ENCODE data around the gene CDK14. TPM values are rescaled to one million over a fixed set of nuclear protein-coding genes. Genes with fewer than 3 reads are reported as not detected.
"Not testable (repeated sequence)": the region's sequence is repeated elsewhere in the genome, so short reads cannot be mapped to it uniquely, and the experiment has no call there.

Gene CDK14
- total RNA-seq, 1 donor from 2014 or later: 79.4 TPM

DNA sequence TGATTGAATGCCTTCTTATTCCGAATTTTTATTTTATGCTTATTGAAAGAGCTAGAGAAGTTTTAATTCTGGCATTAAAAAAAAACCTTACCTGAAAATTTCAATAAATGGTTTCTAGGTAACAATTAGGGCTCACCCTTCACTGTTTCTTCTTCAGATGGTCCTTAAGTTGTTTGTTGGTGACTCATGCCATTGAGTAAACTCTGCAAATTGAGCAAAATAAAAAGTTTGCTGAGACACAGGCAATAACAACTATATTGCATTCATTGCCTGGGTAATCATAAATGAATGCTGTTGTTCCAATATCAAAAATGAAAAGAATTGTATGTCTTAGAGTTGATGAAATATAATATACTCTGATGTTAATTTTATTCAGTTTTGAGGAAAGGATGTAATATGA, 300.3 kb downstream of the CDK14 start:
- intact Hi-C loops (cut with DNase I): no loop called here
- ATAC-seq (no peak), DNase-seq (ENCODE audit: low spot score) (no peak)

DNA sequence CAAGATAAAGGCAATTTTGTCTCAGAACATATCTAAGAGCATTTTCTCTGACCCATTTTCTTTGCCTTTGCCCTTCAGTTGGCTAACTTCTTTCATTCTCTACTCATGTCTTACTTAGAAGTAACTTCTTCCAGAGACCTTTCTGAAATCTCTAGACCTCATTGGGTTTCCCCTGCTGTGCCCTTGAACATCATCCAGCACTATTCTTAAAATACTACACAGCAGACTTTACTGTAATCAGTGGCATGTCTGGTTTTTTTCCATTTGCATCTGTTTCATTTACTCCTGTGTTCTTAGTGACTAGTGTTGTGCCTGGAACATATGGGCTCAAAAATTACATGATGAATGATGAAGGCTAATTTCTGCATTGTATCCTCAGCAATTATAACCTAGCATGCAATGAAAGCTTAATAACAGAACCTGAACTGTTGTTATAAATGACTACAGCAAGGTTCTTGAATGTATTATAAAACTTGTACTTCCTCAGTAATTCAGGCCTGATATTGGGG, 301.9 kb downstream of the CDK14 start:
- intact Hi-C loops (cut with DNase I): no loop called here
- DNase-seq (ENCODE audit: low spot score): no peak
- ATAC-seq: no peak

DNA sequence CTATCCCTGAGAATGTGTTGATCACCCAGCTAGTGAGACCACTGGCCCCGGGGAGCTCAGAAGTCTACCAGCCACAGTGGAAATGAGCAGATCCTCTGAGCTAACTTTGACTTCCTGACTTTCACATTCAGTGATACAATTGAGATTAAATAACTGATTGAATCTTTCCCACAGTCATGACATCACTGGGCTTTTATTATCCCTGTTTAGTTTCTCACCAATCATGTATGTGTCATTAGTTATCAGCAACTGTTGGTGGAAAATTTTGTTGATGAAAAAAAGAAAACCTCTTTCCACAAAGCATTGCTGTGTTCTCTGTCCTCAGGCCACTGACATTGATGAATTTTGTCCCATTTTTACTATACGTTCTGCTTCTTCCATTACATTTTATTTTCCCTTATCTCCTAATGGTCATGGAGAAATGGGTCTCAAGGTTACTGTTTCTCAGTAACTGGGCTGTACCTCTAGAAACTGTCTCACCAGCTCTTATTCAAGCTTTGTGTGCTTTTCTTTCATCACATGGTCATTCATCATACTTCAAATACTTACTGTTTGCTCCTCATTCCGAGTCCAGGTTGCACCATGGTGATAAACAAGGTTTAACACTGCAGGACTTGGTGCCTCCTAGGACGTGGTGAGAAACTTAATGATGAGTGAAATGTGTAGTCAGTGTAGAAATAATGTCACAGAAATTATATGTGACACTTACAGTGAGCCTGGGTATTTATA, 304.7 kb downstream of the CDK14 start:
- intact Hi-C loops (cut with DNase I): no loop called here
- ATAC-seq (no peak), DNase-seq (ENCODE audit: low spot score) (no peak)

DNA sequence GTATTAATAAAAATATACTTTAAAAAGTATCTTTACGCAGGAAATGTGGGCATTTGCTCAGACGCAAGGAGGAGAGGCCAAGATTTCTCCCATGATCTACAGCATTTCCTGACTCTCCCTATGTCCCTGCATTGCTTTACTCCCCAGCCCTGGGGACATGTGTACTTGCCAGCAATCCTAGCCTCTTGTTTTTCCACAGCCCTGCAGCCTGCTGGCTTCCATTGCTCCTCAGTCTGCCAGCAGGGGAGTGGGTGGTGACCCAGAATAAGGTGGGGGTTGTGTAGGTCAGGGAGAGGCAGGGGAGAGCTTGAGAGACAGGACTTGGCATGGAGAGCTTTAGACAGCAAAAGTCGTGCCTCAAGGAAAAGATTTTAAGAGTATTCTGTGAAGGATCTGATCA, 307.7 kb downstream of the CDK14 start:
- no peak for ATAC-seq
- no peak for DNase-seq (ENCODE audit: low spot score)
- intact Hi-C loops (cut with DNase I): no loop called here

DNA sequence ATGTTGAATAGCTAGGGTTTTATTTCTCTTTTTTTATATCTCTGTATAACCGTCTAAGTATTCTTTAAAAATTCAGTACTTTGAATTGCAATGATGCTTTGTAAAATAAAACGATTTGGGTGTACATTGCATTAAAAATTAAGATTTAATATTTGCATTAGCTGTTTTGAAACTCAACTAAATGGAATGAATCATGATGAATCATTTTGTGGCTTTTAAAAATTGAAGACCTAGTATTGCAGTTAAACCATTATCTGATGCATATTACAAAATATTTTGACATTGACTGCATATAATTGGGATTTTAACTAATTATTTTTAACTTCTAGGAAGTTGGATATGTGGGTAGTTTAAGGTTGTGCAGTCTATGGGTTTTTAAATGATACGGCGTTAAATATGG, 314.0 kb downstream of the CDK14 start:
- intact Hi-C loops (cut with DNase I): no loop called here
- ATAC-seq: no peak
- no peak for DNase-seq (ENCODE audit: low spot score)

DNA sequence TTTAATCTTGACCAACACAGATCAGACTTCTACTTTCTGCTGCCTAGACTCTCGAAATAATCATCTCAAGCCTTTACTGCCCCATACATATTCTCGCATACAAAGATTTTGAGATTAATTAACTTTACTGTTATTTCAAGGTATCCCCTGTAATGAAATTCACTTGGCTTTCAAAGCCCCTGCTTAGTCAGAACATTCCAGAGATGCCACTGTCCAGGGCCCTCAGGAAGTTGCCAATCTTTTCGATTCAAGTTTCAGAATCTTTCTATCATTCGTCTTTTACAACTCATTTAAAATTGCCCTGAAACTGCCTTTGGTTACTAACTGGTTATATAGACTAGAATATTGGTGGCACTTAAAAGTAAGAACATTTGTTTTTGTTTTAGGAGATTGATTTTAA, 320.2 kb downstream of the CDK14 start:
- intact Hi-C loops (cut with DNase I): no loop called here
- ATAC-seq: no peak
- no peak for DNase-seq (ENCODE audit: low spot score)

DNA sequence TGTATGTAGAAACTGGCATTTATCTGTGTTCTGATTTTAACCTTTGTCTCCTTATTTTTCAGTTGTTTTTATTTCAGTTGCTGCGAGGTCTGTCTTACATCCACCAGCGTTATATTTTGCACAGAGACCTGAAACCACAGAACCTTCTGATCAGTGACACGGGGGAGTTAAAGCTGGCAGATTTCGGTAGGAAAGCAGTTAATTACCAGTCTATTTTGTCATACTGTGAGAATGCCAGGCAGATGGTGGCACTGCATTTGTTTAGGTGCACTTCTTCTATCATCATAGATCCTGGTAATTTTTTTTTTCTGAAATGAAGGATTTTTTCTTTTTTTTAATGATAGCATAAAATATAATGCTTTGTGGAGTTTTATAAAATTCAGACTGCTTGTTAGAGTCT, 321.4 kb downstream of the CDK14 start:
- ATAC-seq: no peak
- no peak for DNase-seq (ENCODE audit: low spot score)
- intact Hi-C loops (cut with DNase I): no loop called here

DNA sequence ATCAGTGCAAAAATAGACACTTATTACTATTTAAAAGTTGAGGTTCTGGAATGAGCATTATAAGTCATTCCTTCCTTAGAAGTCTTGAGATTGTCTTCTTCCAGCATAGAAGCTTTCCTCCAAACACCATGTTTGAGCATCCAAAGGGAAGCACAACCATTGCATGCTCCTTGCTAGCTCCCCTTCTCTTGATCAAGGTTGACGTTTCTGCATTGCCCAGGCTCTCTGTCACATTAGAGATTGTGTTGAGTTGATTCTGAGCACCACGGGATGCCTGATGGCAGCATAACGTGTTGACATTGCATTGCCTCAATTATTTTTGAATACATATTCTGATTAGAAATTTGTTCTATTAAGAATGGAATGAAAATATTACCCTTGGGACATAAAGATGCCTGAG, 322.2 kb downstream of the CDK14 start:
- intact Hi-C loops (cut with DNase I): no loop called here
- DNase-seq (ENCODE audit: low spot score) (no peak), ATAC-seq (no peak)

DNA sequence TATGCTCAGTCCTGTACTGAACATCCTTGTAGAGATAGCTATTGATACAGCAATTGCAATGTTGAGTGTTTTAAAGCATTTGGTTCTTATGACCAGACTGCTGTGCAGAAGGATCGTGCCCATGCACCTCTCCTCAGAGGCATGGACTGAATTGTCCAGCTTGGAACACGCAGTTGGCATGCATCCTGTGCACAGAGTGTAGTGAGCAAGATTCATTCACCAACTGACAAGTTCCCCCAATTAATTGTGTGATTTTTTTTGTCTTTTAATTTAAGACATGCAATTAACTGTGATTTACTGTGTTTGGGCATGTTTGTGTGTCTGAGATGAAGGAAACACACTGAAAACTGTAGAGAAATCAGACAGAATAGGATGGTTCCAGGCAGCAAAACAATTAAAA, 323.7 kb downstream of the CDK14 start:
- DNase-seq (ENCODE audit: low spot score) (no peak), ATAC-seq (no peak)
- intact Hi-C loops (cut with DNase I): no loop called here

DNA sequence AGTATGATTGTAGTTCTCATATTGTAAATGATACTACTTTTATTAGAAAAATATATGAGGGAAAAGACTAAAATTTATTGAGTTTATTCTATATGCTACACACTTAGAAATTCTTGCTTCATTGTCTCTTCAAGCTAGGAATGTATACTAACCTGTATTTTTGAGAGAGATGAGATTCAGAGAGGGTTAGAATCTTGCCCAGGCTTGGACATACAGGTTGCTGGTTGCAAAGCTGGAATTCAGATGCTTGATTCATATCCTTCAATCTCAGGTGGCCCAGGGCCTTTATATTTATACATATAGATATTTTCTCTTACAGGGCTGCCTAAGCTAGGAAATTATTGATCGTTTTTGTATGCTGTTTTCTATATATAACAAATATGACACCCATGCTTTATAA, 324.2 kb downstream of the CDK14 start:
- no peak for DNase-seq (ENCODE audit: low spot score)
- no peak for ATAC-seq
- intact Hi-C loops (cut with DNase I): no loop called here

DNA sequence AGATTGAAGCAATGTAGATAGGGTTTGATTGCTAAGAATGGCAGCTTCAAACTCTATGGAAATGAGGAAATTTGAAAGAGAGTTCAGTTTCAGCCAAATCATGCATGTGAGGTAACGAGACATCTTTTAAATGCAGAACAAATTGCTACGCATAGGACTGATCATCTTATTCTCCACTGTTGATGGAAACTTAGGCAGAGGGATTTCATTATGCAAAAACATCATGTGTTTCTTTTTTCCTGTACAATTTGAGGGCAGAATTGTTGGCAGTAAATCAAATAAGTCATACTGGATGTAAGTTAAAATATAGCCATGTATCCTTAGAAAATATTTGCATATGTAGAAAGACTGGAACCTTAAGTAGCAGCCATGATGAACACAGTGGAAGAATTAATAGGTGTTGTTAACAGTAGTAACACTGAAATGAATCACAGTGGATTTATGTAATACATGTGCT, 327.4 kb downstream of the CDK14 start:
- no peak for ATAC-seq
- intact Hi-C loops (cut with DNase I): no loop called here
- DNase-seq (ENCODE audit: low spot score): no peak

DNA sequence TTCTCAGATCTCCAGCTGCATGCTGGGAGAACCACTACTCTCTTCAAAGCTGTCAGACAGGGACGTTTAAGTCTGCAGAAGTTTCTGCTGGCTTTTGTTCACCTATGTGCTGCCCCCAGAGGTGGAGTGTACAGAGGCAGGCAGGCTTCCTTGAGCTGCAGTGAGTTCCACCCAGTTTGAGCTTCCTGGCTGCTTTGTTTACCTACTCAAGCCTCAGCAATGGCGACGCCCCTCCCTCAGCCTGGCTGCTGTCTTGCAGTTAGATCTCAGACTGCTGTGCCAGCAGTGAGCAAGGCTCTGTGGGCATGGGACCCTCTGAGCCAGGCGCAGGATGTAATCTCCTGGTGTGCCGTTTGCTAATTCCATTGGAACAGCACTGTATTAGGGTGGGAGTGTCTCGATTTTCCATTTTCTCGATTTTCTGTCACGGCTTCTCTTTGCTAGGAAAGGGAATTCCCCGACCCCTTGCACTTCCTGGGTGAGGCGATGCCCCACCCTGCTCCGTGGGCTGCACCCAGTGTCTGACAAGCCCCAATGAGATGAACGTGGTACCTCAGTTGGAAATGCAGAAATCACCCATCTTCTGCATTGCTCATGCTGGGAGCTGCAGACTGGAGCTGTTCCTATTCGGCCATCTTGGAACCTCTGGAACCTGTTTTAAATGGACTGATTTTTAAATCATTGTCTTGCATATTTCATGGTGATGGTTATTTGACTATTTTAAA, 332.7 kb downstream of the CDK14 start:
- intact Hi-C loops (cut with DNase I); DNase-seq (ENCODE audit: low spot score); ATAC-seq: not testable (repeated sequence)

DNA sequence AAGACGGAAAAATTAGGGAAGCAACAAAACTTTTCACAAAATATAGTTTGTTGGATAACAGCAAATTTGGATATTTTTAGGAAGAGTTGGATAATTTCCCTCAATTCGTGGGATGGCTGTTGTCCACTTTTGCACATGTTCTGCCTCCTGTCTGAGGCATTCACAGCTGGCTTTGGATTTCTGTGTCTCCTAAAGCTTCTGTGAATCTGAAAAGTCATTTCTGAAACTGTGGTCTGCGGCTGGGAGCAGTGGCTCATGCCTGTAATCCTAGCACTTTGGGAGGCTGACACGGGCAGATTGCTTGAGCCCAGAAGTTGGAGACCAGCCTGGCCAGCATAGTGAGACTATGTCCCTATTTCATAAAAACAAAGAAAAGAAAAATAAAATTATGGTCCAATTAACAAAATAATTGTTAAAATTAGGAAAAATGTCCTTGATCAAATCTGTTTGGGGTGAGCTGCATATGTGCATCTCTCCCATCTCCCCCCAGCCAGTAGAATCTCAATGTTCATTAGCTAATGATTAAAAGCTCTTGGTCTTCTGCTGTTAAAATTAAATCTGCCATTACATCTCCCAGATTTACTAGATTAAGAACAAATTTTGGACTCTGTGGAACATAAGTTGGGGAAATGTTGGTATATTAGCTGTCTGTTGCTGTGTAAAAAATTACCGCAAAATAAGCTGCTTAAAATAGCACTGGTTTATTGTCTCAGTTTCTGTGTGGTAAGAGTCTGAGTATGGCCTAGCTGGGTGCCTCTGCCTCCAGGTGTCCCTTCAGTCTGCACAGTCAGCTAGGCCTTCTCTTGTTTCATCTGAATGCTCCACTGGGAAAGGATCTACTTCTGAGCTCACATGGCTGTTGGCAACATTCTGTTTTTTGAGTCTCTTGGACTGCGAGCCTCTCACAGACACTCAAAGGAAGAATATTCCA, 336.1 kb downstream of the CDK14 start:
- ATAC-seq (peak; percentile 83), DNase-seq (ENCODE audit: low spot score) (no peak)
- intact Hi-C loops (cut with DNase I): no loop called here

DNA sequence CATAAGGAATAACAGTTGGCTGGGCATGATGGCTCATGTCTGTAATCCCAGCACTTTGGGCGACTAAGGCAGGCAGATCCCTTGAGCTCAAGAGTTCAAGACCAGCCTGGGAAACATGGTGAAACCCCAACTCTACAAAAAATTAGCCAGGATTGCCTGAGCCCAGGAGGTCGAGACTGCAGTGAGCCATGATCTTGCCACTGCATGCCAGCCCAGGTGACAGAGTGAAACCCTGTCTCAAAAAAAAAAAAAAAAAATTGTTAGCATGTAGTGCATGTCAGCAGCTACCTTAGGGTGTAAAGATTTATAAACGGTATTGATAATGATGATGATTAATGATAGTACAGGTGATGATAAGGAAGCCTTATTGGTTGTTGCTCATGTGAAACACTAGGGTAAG, 336.9 kb downstream of the CDK14 start:
- DNase-seq (ENCODE audit: low spot score) (no peak), ATAC-seq (no peak)
- intact Hi-C loops (cut with DNase I): no loop called here

DNA sequence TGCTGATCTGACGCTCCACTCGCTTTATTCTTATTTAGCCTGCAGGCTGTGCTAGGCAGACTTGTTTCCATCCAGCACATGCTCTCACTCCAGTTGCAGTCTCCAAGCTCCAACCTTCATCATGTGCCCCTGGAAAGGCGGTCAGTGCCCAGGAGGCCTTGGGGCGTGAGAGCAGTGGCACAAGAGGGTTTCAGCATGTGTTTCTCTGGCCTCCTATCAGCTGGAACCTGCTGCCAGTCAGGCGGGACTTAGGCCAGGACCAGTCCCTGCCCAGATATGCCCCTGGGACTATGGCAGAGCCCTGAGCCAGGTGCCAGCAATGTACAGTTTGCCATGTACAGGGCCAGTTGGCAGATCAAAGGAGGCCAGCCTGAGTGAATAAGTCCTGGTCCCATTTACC, 337.9 kb downstream of the CDK14 start:
- no peak for DNase-seq (ENCODE audit: low spot score)
- intact Hi-C loops (cut with DNase I): no loop called here

DNA sequence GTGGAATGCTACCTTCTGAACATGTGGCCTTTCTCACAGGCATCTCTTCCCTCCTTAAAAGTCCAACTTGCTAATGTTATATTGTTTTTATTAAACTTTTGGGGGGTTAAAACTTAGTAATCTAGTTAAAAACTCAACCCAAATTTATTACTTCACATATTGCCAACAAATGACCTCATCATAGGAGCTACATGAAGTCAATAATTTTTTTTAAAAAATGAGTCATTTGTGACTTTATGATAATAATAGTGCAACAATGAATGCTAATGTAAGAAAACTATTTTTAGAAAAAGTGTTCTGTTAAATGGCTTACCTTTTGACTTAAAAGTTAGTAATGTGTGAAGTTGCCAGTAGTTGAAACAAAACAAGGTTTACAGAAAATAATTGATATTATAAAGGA, 342.2 kb downstream of the CDK14 start:
- intact Hi-C loops (cut with DNase I): no loop called here
- ATAC-seq (no peak), DNase-seq (ENCODE audit: low spot score) (no peak)

More for the DNA sequence above, 337.9 kb downstream of the CDK14 start:
- ATAC-seq: peak; percentile 66

DNA sequence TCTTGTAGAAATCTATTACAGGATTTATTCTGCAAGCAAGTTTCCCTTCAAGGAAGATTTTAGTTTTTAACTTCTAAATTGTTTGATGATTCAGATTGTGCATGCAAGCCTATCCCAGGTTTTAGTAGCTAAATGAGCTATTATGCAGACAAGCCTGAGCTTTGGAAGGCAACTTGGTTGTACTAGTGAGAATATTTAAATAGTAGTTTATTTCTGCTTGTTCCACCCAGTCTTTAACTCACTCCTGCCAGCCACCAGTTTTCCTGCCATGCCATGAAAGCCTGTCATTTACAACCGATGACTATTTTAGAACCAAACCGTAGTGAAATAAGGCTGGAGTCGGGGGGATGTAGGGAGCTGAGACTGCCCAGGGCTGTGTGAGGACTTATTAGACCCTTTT, 343.5 kb downstream of the CDK14 start:
- ATAC-seq: no peak
- intact Hi-C loops (cut with DNase I): no loop called here
- DNase-seq (ENCODE audit: low spot score): no peak

DNA sequence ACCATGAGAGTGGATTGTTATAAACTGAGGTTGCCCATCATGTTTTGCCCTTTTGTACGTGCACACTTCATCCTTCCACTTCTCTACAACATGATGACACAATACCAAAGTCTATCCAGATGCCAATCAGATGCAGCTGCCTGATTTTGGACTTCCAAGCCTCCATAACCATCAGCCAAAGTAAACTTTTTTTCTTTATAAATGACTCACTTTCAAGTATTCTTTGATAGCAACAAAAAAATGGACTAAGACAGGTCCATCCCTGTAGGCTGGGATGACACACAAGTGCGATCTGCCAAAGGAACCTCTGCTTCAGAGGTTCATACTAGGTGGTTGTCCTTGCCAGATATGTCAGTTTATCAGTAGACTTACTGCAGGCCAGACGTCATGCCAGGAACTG, 347.9 kb downstream of the CDK14 start:
- no peak for DNase-seq (ENCODE audit: low spot score)
- ATAC-seq: peak; percentile 30
- intact Hi-C loops (cut with DNase I): no loop called here

DNA sequence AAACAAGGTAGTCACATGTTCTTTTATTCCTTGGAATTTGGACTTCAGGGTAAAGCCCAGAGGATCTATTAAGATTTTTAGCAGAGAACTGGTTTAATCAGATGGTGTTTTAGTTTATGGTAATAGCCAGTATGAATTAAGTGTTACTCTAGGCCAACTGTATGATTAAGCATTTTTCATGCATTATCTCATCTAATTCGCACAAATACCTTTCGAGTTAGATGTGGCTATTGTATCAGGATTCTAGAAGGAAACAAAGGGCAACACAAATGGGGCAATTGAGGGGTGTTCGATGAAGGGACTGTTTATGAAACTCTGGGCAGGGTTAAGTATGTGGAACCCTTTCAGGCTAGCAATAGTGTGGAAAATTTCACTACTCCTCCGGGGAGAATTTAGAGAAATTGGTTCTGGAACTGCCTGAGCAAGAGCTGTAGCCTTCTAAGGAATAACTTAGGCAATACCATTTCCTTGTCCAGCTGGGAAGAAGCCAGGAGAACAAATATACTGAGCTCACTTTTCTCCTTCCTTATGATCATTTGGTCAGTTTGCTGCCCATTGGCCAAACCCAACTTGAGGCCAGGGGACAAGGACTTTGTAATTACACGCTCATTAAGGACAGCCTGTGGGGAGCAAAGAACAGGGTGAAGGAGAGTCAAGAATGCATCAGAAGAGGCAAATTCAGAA, 349.1 kb downstream of the CDK14 start:
- peak; percentile 86 for ATAC-seq
- DNase-seq (ENCODE audit: low spot score): no peak
- intact Hi-C loops (cut with DNase I): no loop called here
